Loucy (cell line): ENCODE results near the gene ITPRIPL1.

Experiments
- CTCF ChIP-seq: fragments of 200-600 bp; sonication (generic); conservative IDR thresholded peaks from 2 replicates; pipeline ENCODE4 v1.5.1; 2014; ENCODE audit warnings: mild to moderate bottlenecking, antibody characterized with exemption, low read length
- EZH2phosphoT487 ChIP-seq: fragments of 200-600 bp; IDR thresholded peaks from 2 replicates; pipeline ENCODE4 v1.6.1; 2018; ENCODE audit warnings: antibody characterized with exemption, mild to moderate bottlenecking, moderate library complexity, borderline replicate concordance

- TF ChIP-seq CTCF (no peak), EZH2phosphoT487 (no peak)
Observed at GRCh38 chr2:96353032-96353561, 28.0 kb downstream of the ITPRIPL1 start.
